ENCODE data around the gene RBMY1B. TPM values are rescaled to one million over a fixed set of nuclear protein-coding genes. Genes with fewer than 3 reads are reported as not detected.
"Not testable (repeated sequence)": the region's sequence is repeated elsewhere in the genome, so short reads cannot be mapped to it uniquely, and the experiment has no call there.

Gene RBMY1B
- not detected in 3 replicates for total RNA-seq
- long read RNA-seq = 0 reads

GRCh38 chrY:21511038-21511437, at the start of gene RBMY1B:
Gene RBMY1B (plus strand): TSS chrY:21511338. CDS start chrY:21513351, 2,013 bp downstream.
- DNase-seq (ENCODE audit: low spot score); H3K4me1 Mint-ChIP-seq (ENCODE audit: low read depth); H3K27ac Mint-ChIP-seq (ENCODE audit: unreplicated experiment); H3K4me3 Mint-ChIP-seq (ENCODE audit: unreplicated experiment); H3K36me3 Mint-ChIP-seq (ENCODE audit: low read depth); H3K27me3 Mint-ChIP-seq (ENCODE audit: low read depth); H3K9me3 Mint-ChIP-seq (ENCODE audit: low read depth): not testable (repeated sequence)

- H3K4me1 Mint-ChIP-seq (ENCODE audit: low read depth); H3K27ac Mint-ChIP-seq (ENCODE audit: unreplicated experiment); H3K4me3 Mint-ChIP-seq (ENCODE audit: unreplicated experiment); H3K36me3 Mint-ChIP-seq (ENCODE audit: low read depth); DNase-seq (ENCODE audit: low spot score); H3K27me3 Mint-ChIP-seq (ENCODE audit: low read depth); H3K9me3 Mint-ChIP-seq (ENCODE audit: low read depth): not testable (repeated sequence)
These were observed 48.2 kb upstream of the RBMY1B start for GRCh38 chrY:21462915-21463314.

- Mint-ChIP-seq H3K36me3 (ENCODE audit: low read depth) (no peaks in the 10 kb centered on the region), H3K27ac (ENCODE audit: unreplicated experiment) (no peak overlapping the region), H3K4me1 (ENCODE audit: low read depth) (no peaks in the 10 kb centered on the region), H3K27me3 (ENCODE audit: low read depth) (no peaks in the 10 kb centered on the region), H3K9me3 (ENCODE audit: low read depth) (no peaks in the 10 kb centered on the region), H3K4me3 (ENCODE audit: unreplicated experiment) (no peak overlapping the region)
- TF ChIP-seq CTCF (IDR thresholded peaks at IDR 0.05) = no peak
- no peak for DNase-seq (ENCODE audit: low spot score)
These were observed 28.2 kb upstream of the RBMY1B start for GRCh38 chrY:21482967-21483366.

GRCh38 chrY:21534579-21534978, 23.4 kb downstream of the RBMY1B start, which contains the start of gene RBMY1A1:
Gene RBMY1A1 (plus strand): TSS chrY:21534879. CDS start chrY:21536892, 2,013 bp downstream.
- DNase-seq (ENCODE audit: low spot score); H3K9me3 Mint-ChIP-seq (ENCODE audit: low read depth); H3K4me3 Mint-ChIP-seq (ENCODE audit: unreplicated experiment); H3K27me3 Mint-ChIP-seq (ENCODE audit: low read depth); H3K27ac Mint-ChIP-seq (ENCODE audit: unreplicated experiment); H3K4me1 Mint-ChIP-seq (ENCODE audit: low read depth); H3K36me3 Mint-ChIP-seq (ENCODE audit: low read depth): not testable (repeated sequence)

GRCh38 chrY:21559316-21559984, 48.3 kb downstream of the RBMY1B start:
- H3K9me3 Mint-ChIP-seq (ENCODE audit: low read depth); DNase-seq (ENCODE audit: low spot score); H3K4me3 Mint-ChIP-seq (ENCODE audit: unreplicated experiment); H3K36me3 Mint-ChIP-seq (ENCODE audit: low read depth); H3K4me1 Mint-ChIP-seq (ENCODE audit: low read depth); H3K27me3 Mint-ChIP-seq (ENCODE audit: low read depth); H3K27ac Mint-ChIP-seq (ENCODE audit: unreplicated experiment): not testable (repeated sequence)

Other genes with a start within 250 kb of the RBMY1B start
- gene RBMY1A1, start 23.5 kb downstream of the RBMY1B start, total RNA-seq = not detected in 3 replicates